Panc1 (cell line): ENCODE results near the gene TYW3. TPM values are rescaled to one million over a fixed set of nuclear protein-coding genes. Genes with fewer than 3 reads are reported as not detected.

Experiments
- ATAC-seq: fragments of 200-7000 bp; cut with Tn5 transposase; 2 replicates; pipeline ENCODE4 v1.9.1; 2020; ENCODE audit warnings: mild to moderate bottlenecking, moderate library complexity
- BruUV-seq: library from RNA; stranded (reverse); fragments of 400-500 nt; replicated peaks from 2 replicates; lab custom pipeline; 2021; lab: Mats Ljungman, UMichigan
- CTCF ChIA-PET: fragments of 300-600 bp; sonication (Branson Sonifier 250); formaldehyde crosslinking; loops from one replicate; lab custom pipeline; 2022; ENCODE audit warnings: antibody characterized with exemption; lab: Charles Lee
- POLR2A ChIA-PET: fragments of 300-600 bp; sonication (Branson Sonifier 250); formaldehyde crosslinking; loops from one replicate; lab custom pipeline; 2022; ENCODE audit warnings: antibody characterized with exemption; lab: Charles Lee
- DNase-seq: peaks from one replicate; pipeline ENCODE4 v3.0.0-alpha.2; 2010; ENCODE audit warnings: low read depth, low spot score
- H3K27ac ChIP-seq: 2 replicates; pipeline ENCODE4 v1.5.1; 2011; ENCODE audit warnings: mild to moderate bottlenecking, low read length, inconsistent platforms
- H3K27me3 ChIP-seq: fragments of 200-500 bp; sonication (Bioruptor generic); 2 replicates; pipeline ENCODE4 v1.6.0; 2014; ENCODE audit warnings: low read length, inconsistent platforms; ENCODE audit not compliant: control insufficient read depth, insufficient read depth
- H3K36me3 ChIP-seq: fragments of 200-500 bp; sonication (Bioruptor generic); 2 replicates; pipeline ENCODE4 v1.5.1; 2014; ENCODE audit warnings: inconsistent platforms, mild to moderate bottlenecking, low read length, moderate library complexity; ENCODE audit not compliant: control insufficient read depth, insufficient read depth
- H3K4me1 ChIP-seq: 2 replicates; pipeline ENCODE4 v1.5.1; 2011; ENCODE audit warnings: inconsistent platforms, mild to moderate bottlenecking, low read length, moderate library complexity; ENCODE audit not compliant: control insufficient read depth, insufficient read depth
- H3K4me3 ChIP-seq, 2 experiments: 2 replicates each; pipeline ENCODE4 v1.5.1; 2011 to 2012; ENCODE audit warnings: low read depth in 2 of 2, low read length in 2 of 2, mild to moderate bottlenecking in 2 of 2, inconsistent platforms in 1 of 2, moderate library complexity in 1 of 2
- H3K9me3 ChIP-seq: fragments of 200-500 bp; sonication (Bioruptor generic); 2 replicates; pipeline ENCODE4 v1.5.1; 2014; ENCODE audit warnings: low read depth, mild to moderate bottlenecking, inconsistent platforms, low read length, moderate library complexity; ENCODE audit not compliant: control insufficient read depth, insufficient read depth
- CTCF ChIP-seq: fragments of 450-650 bp; IDR thresholded peaks from 2 replicates; pipeline ENCODE4 v1.5.1; 2017; ENCODE audit warnings: mild to moderate bottlenecking
- POLR2AphosphoS5 ChIP-seq: IDR thresholded peaks from 2 replicates; pipeline ENCODE4 v1.6.1; 2012; ENCODE audit warnings: mild to moderate bottlenecking, low read depth, low read length, moderate library complexity
- REST ChIP-seq, 2 experiments: IDR thresholded peaks; 2 replicates each; pipeline ENCODE4 v1.6.1; 2011 to 2012; ENCODE audit warnings: low read depth in 2 of 2, control low read depth in 1 of 2, low read length in 1 of 2, mild to moderate bottlenecking in 1 of 2, moderate library complexity in 1 of 2; ENCODE audit not compliant: insufficient read depth in 1 of 2
- TCF7L2 ChIP-seq: IDR thresholded peaks from 2 replicates; pipeline ENCODE4 v1.6.1; 2011; ENCODE audit warnings: mild to moderate bottlenecking, low read depth, low read length, inconsistent platforms
- in situ Hi-C: cut with HindIII; loops from 2 replicates; pipeline ENCODE4 v1.10.0; 2016; ENCODE audit warnings: low sequenced_read_pairs, low pct_unique_long_range_greater_than_20kb
- intact Hi-C: fragments of 100-400 bp; cut with micrococcal nuclease; formaldehyde crosslinking; loops from one replicate; pipeline ENCODE4 v1.10.0; 2022; ENCODE audit not compliant: unreplicated experiment
- total RNA-seq: library from RNA; stranded (reverse); gene quantifications from one replicate; pipeline ENCODE4 v1.2.1, GENCODE V29; 2021; ENCODE audit not compliant: unreplicated experiment

Gene TYW3
- total RNA-seq, 1 experiment from 2014 or later = 20.0 TPM

- no TSS peak for BruUV-seq
These were observed 48.7 kb upstream of the TYW3 start for GRCh38 chr1:74684301-74684700.

GRCh38 chr1:74686928-74687327, 46.0 kb upstream of the TYW3 start:
- BruUV-seq = no TSS peak
- Histone ChIP-seq H3K9me3 (no peaks in the 10 kb centered on the region), H3K27ac (no peak overlapping the region), H3K36me3 (no peaks in the 10 kb centered on the region), H3K4me3 (no peak overlapping the region), H3K4me1 (no peaks in the 10 kb centered on the region), H3K27me3 (no peaks in the 10 kb centered on the region; the same call in 1 of the 2 replicates)
- DNase-seq = no peak
- intact Hi-C loops = loop anchor here (10.0 kb wide), 1 partner anchor 182 kb away; no protein-coding TSS in a partner anchor
- TF ChIP-seq POLR2AphosphoS5 (no peak), TCF7L2 (no peak)
- in situ Hi-C loops = no loop called here
- CTCF ChIA-PET = no interaction called here
- POLR2A ChIA-PET = no interaction called here
- ATAC-seq = no peak

More at GRCh38 chr1:74684301-74684700, 48.7 kb upstream of the TYW3 start:
- Histone ChIP-seq H3K27me3 (no peaks in the 10 kb centered on the region; the same call in 1 of the 2 replicates), H3K36me3 (no peaks in the 10 kb centered on the region), H3K4me3 (no peak overlapping the region), H3K9me3 (no peaks in the 10 kb centered on the region), H3K27ac (no peak overlapping the region), H3K4me1 (no peaks in the 10 kb centered on the region)
- intact Hi-C loops = loop anchor here (10.0 kb wide), 1 partner anchor 180 kb away; no protein-coding TSS in a partner anchor
- DNase-seq (no peak), ATAC-seq (no peak)
- ChIA-PET CTCF (no interaction called here), POLR2A (no interaction called here)
- in situ Hi-C loops = no loop called here
- no peak for TF ChIP-seq REST (IDR thresholded peaks at IDR 0.05; ENCODE audit: insufficient read depth in 1 of 2, low read depth in 2 of 2, low read length in 1 of 2)

- ATAC-seq (peak; percentile 78; the same call in 1 of the 2 replicates), DNase-seq (peak; percentile 46)
- Histone ChIP-seq H3K4me3 (no peak overlapping the region), H3K27ac (0 out of 2 replicates have a peak overlapping the region, but pooled peaks have one; percentile 23), H3K4me1 (no peaks in the 10 kb centered on the region; the same call in 1 of the 2 replicates), H3K9me3 (no peaks in the 10 kb centered on the region), H3K36me3 (no peaks in the 10 kb centered on the region), H3K27me3 (no peaks in the 10 kb centered on the region)
- intact Hi-C loops (loop anchor here (10.0 kb wide), 2 partner anchors 185 to 485 kb away; no protein-coding TSS in a partner anchor), in situ Hi-C loops (no loop called here)
- CTCF ChIA-PET = interaction anchor here (0.6 to 1.0 kb wide), 3 partner anchors 44 to 1327 kb away, joined by 3 read pairs; no protein-coding TSS in a partner anchor
- BruUV-seq = no TSS peak
- POLR2A ChIA-PET = interaction anchor here (0.5 kb wide), 1 partner anchor 742 kb away, joined by 3 read pairs; no protein-coding TSS in a partner anchor
- no peak for TF ChIP-seq TCF7L2
- peak; percentile 76 for TF ChIP-seq CTCF
These were observed 43.2 kb upstream of the TYW3 start for GRCh38 chr1:74689621-74690363.
